GM12875 (cell line): ENCODE measurements around the gene FUS.
A peak's percentile ranks its signal among the peaks of the same experiment; 100 is the strongest.

Experiments used
- H3K4me3 ChIP-seq: one replicate; pipeline ENCODE4 v1.5.1; 2011; ENCODE audit warnings: low read depth, low read length, control low read depth
- TF ChIP-seq, protein P1 (sequence below): IDR thresholded peaks from 2 replicates; pipeline ENCODE4 v1.5.1; 2011; ENCODE audit warnings: low read depth, mild to moderate bottlenecking, control low read depth, inconsistent platforms, low read length, moderate library complexity, borderline replicate concordance; ENCODE audit not compliant: insufficient read depth

The FUS gene

DNA sequence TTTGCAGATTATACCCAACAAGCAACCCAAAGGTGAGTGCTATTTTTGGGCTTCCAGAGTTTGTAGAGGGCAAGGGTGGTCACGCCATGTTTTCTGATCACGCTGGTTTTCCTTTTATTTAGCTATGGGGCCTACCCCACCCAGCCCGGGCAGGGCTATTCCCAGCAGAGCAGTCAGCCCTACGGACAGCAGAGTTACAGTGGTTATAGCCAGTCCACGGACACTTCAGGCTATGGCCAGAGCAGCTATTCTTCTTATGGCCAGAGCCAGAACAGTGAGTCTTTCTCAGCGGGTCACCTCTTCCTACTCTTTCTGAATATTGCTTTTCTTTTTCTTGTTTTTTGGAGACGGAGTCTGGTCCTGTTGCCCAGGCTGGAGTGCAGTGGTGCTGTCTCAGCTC is 2.5 kb downstream of the FUS start:
- H3K4me3 ChIP-seq = peak overlapping the region; percentile 73
- TF ChIP-seq, protein P1, sequence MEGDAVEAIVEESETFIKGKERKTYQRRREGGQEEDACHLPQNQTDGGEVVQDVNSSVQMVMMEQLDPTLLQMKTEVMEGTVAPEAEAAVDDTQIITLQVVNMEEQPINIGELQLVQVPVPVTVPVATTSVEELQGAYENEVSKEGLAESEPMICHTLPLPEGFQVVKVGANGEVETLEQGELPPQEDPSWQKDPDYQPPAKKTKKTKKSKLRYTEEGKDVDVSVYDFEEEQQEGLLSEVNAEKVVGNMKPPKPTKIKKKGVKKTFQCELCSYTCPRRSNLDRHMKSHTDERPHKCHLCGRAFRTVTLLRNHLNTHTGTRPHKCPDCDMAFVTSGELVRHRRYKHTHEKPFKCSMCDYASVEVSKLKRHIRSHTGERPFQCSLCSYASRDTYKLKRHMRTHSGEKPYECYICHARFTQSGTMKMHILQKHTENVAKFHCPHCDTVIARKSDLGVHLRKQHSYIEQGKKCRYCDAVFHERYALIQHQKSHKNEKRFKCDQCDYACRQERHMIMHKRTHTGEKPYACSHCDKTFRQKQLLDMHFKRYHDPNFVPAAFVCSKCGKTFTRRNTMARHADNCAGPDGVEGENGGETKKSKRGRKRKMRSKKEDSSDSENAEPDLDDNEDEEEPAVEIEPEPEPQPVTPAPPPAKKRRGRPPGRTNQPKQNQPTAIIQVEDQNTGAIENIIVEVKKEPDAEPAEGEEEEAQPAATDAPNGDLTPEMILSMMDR = no peak

DNA sequence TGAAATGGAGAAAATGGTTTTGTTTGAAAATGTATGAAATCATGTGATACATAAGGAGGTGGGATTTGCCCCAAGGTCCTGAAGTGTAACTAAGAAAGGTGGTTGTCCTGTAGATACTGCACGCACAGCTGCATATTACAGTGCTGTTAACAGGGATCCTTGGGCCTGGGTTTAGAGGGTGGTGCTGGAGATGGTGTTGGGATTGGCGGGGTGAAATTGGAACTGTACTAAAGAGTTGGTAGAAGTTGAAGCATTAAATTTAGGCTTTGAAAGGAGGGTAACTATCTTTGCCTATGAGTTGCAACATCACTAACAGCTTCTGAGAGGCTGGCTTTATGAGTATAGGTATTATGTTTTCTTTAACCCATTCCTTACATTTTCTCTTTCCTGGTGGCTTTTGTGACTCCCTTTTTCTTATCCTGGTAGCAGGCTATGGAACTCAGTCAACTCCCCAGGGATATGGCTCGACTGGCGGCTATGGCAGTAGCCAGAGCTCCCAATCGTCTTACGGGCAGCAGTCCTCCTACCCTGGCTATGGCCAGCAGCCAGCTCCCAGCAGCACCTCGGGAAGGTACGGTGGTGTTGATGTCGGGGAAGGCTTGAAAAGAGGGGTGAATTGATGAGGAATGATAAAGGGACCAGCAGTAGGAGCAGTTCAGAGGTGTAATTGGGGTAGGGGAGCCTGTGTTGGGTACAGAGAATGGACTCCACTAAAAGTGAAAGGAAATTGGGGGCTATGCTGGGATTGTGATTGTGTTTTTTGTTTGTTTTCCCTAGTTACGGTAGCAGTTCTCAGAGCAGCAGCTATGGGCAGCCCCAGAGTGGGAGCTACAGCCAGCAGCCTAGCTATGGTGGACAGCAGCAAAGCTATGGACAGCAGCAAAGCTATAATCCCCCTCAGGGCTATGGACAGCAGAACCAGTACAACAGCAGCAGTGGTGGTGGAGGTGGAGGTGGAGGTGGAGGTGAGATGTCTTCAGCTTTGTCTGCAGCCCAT is 3.8 kb downstream of the FUS start:
- H3K4me3 ChIP-seq = no peak overlapping the region
- TF ChIP-seq, protein P1 = no peak

DNA sequence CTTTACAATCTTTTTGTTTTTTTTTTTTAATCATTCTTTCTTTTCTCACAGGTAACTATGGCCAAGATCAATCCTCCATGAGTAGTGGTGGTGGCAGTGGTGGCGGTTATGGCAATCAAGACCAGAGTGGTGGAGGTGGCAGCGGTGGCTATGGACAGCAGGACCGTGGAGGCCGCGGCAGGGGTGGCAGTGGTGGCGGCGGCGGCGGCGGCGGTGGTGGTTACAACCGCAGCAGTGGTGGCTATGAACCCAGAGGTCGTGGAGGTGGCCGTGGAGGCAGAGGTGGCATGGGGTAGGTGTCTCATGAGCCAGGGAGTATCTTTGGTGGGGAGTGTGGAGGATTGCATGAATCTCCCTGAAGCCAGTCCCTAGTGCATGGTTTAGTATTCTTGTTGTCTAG is 4.9 kb downstream of the FUS start:
- TF ChIP-seq, protein P1 = no peak
- H3K4me3 ChIP-seq = no peak overlapping the region

DNA sequence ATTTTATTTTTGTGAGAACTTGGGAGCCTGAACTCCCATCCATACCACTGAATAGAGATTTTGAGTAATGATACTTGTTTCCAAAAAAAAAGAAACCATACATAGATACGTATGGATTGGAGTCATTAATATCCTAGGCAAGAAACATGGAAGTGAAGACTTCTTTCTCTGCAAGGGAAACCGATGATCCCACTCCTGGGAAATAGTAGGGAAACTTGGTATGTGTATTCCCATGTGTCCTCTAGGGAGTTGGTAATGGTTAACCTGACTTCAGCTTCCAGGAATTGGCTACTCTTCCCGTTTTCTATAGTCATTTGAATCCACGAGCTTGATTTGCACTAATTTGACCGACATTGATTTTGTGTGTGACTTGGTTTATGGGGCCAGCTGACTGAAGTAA is 5.4 kb downstream of the FUS start:
- TF ChIP-seq, protein P1 = no peak
- no peak overlapping the region for H3K4me3 ChIP-seq

DNA sequence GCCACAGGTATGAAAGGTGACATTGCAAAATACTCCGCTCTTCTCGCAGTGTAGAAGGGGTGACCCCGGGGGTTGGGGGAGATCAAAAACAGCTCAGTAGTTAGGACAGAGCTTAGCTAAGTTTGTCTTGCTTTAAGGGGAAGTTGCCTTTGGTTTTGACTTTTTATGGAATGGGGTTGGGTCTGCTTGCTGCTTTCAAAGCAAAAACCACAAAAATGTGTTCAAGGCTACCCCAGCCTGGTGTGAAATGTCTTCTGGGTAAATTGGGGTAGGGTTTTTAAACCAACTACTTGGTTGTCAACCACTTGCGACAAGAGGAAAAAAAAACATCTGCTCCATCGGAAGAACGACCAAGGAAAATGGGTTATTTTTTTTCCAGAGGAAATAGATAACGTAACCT is 6.2 kb downstream of the FUS start:
- H3K4me3 ChIP-seq = no peak overlapping the region
- TF ChIP-seq, protein P1 = no peak

DNA sequence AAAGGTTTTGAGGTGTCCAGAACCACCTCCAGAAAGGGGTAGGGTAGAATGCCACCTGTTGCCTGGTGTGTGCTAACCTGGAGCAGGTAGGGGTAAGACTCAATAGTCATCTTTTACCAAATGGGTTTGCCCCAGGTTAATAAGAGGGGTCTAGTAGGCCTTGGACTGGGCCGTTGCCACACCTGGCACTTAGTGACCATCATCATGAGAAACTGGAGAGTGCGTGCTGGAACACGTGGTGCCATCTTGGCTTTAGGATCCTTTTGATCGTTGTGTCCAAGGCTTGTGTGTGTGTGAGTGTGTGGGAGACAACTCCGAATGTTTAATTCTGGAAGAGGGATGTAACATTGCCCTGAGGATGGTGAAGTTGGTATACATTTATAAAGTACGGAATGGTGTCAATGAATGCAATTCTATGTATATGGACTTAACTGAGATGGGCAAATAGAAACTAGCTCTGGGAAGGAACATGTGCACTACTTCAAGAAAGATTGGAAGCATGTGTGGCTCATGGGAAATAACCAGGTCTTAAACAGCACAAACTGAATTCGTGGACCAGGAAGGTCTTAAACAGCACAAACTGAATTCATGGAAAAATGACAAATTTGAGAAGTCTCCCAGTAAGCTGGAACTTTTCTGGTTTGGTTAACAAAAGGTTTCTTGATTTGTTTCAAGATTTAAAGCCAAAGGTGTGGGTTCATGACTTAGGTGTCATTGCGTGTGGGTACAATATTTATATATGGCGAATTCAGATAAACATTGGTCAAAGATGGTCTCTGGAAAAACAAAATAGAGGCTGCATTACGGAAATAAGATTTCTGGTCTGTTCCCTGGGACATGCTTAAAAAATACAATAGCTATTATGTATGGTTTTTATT is 7.2 kb downstream of the FUS start:
- TF ChIP-seq, protein P1 = no peak
- H3K4me3 ChIP-seq = no peak overlapping the region
